H4 (cell line): ENCODE data around the gene TALDO1. TPM values are rescaled to one million over a fixed set of nuclear protein-coding genes. Genes with fewer than 3 reads are reported as not detected.
A peak's percentile ranks its signal among the peaks of the same experiment; 100 is the strongest.

Experiments used
- DNase-seq: peaks from one replicate; pipeline ENCODE4 v3.0.0-alpha.2; 2015; ENCODE audit warnings: low spot score
- total RNA-seq: library from RNA; depleted of rRNA; stranded (reverse); fragments of >200 nt; shearing (Covaris generic); gene quantifications from 2 replicates; pipeline ENCODE4 v1.2.3, GENCODE V29; 2014; rRNA removed

The TALDO1 gene
- 600 and 603 TPM in 2 replicates for total RNA-seq

DNA sequence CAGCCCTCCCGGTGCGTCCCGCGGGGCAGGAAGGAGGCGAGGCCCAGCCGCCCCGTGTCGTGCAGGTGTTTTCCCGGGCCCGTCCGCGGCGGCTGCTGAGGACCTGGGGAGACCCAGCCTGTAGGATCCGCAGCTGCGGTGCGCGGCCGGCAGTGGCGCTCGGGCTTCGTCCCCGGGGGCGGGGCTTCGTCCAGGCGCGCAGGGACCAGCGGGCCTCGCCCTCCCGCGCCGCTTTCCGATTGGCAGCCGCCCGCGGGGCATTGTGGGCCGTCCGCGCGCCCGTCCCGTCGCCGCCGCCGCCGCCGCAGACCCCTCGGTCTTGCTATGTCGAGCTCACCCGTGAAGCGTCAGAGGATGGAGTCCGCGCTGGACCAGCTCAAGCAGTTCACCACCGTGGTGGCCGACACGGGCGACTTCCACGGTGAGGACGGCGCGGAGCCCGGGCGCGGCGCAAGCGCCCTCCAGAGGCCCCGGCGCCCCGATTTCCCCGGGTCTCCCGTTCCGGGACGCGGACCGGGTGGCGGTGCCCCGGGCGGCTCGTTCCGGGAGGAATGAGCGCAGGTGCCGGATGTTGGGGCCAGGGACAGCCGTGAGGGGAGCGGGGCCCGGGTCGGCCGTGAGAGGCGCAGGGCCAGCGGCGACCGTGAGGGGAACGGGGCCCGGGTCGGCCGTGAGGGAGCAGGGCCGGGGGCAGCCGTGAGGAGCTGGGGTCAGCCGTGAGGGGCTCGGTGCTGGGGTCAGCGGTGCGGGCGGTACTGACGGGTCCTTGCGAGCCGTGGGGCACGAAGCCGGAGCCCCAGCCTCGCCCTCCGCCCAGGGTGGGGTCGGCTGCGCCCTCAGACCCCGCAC, at the start of gene TALDO1:
Gene TALDO1 (plus strand): TSS at position 307 of the 849 bp plus-strand sequence. CDS start 18 bp downstream, at position 325.
- peak; percentile 87 for DNase-seq

DNA sequence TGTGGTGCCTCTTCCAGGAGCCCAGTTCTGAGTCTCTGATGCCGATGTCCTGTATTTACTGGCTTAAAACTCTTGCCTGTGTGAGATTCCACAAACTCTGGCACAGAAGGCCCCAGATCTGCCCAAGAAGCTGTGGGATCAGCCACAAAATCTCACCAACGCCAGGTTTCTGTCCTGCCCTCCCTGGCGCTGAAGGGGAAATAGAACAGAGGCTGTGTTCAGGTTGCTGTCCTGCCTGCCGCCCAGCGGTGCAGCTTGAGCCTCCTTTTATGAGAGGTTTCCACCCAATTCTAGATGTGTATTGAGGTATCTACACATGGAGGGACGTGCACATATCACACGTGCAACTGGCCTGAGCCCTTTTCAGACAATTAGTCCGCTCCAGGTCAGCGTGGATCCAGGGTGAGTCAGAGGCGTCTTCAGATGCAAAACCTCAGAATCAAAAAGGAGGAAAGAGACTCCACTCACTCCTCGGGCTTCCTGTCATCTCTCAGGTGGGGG, 49.4 kb upstream of the TALDO1 start:
- no peak for DNase-seq

DNA sequence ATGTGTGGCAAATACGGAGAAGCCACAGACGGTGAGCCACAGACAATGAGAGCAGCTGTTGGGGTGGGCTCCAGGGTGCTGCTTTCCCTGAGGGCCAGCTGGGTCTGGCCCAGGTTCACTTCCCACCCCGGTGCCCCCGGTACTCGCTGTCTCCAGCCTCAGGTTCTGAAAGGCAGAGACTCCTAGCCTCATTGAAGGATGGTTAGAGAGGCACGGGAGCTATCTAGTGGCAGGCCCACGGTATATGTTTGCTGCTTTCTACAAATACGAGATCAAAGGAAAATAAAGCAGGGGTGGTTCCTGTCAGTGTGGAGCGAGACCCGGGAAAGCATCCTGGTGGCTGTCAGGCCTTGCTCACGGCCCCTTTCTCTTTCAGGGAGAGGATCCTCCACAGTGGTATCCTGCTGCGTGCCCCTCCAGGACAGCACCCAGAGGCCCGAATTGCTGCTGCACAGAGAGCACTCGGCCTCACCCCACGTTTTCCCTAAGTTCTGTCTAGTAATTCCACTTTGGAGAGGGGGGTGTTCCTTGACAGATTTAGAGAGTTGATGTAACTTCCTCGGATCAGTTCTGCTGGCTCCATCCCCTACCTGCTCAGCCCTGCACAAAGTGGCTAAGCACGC, 48.7 kb upstream of the TALDO1 start:
- DNase-seq, result no peak

DNA sequence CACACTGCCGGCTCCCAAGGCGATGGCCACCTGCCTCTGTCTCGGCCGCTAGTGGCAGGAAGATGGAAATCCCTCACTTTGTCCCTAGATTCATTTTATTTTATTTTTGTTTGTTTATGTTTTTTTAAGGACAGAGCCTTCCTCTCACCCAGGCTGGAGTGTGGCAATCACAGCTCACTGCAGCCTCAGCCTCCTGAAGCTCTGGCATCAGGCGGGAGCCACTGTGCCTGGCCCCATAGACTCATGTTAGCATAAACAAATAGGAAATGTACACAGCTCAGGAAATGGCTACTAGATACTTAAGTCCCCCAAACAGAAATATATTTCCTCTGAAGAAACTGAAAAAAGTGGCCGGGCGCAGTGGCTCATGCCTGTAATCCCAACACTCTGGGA, 48.2 kb upstream of the TALDO1 start:
- DNase-seq, result no peak

DNA sequence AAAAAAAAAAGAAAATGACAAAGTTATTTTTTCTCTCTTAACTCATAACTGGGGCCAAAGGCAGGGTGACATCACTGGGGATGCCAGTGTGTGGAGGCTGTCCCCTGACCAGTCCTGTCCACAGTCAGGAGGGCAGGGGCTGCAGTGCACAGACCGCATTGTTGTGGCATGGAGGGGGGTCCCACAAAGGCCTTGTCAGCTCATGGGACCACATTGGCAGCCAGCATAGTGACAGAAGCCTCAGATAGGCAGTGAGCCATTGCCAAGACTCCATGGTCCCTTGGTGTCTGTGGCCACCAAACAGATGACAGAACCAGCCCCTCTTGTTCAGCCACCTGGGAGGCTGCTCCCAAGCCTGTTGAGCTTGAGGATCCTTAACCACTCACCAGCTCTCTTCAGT, 47.5 kb upstream of the TALDO1 start:
- DNase-seq, result no peak

DNA sequence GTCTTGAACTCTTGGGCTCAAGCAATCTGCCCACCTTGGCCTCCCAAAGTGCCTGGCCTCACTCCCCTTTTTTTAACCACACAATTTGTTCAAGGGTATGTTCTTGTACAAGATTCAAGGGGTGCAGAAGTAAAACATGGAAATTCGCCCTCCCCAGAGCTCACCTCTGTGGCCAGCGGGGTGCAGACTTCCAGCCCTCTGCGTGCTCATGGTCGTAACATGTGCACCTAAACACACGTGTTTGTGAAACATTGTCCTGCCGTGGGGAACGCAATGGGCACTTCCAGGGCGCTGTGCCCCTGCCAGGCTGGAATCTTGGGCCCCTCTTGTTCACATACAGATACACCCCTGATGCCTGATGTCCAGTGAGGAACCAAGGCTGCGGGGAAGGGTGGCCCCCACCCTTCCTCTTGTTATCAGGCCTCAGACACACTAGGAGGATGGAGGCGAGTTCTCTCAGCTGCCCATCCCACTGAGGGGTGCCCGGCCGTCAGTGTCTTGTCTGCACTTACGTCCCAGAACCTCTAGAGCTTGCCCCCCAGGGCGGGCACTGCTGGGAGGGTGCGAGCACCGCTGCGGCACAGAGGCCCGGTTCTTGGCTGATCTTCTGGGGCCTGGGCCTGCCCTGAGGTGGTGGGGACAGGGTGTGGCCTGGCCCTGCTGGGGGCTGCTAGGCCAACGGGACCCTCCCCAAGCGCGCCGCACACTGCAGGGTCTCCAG, 45.4 kb upstream of the TALDO1 start:
- no peak for DNase-seq

DNA sequence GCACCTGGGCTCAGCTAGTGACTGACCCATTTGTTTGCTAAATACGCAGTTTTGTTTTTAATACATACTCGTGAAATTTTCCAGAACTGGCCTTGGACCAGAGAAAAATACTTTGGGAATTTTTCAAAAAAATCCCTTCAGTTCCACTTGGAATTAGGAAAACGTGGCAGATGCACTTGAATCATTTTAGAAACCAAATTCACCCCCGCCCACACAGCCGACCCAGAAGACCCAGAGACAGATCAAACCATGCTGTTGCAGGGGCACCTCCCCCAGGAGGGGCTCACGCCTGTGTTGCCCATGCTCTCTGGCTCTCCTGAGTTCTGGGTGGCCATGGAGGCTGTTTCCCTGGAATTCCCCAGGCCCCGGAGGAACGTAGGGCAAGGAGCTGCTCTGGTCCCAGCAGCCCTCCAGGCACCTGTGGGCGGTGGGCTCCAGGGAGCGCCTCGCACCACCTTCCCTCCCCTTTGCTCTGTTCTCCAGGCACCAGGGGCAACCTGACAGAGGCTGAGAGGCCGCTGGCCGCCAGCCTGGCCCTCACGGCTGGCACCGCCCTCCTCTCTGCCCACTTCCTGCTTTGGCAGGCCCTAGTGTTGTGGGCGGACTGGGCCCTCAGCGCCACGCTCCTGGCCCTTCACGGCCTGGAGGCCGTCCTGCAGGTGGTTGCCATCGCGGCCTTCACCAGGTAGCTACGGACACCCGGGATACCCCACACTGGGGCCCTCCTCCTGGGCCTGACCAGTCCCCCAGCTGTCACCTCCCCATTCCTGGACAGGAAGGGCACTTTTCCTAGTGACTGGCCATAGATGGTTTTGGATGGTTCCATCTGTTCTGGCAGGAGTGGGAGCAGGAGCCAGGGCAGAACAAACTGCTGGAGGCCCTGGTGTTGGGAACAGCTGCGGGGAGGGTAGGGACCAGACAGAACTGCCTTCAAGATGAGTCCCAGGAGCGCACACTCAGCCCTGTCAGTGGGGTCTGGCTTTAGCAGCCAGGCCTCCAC, 44.5 kb upstream of the TALDO1 start:
- DNase-seq, result peak; percentile 59

DNA sequence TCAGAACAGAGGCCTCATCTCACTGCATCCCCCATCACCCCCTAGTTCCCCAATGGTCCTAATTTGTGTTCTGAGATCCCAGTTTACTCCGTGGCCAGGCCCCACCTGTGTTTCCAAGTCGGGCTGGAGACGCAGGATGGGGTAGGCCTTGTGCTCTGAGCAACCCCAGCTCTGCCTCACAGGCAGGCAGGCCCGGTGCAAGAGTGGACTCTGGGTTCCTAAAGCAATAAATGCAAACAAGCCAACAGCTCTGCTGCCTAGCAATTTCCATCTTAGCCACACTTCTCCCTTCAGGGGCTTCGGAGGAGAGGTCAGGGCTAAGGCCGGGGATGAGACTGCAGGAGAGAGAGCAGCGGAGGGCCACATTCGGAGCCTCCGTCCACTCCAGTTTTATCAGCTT, 43.8 kb upstream of the TALDO1 start:
- no peak for DNase-seq

DNA sequence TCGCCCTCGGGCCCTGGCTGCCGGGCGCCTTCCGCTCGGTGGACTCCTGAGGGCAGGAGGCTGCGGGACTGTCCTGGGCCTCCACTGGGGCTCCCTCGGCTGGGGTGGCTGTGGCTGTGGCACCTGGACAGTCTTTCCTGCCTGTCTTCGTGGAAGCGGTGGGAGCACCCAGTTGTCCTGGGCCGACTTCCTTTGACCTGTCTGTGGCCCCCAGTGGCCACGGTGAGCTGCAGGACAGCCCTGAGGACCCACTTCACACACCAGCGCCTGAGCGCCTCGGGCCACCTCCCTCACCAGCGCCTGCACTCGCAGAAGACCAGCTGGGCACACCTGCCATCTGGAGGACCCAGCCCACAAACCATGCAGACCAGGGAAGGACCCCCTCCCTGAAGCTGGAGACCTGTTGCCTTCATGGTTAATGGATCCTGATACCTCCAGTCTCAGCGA, 43.0 kb upstream of the TALDO1 start:
- DNase-seq, result no peak

DNA sequence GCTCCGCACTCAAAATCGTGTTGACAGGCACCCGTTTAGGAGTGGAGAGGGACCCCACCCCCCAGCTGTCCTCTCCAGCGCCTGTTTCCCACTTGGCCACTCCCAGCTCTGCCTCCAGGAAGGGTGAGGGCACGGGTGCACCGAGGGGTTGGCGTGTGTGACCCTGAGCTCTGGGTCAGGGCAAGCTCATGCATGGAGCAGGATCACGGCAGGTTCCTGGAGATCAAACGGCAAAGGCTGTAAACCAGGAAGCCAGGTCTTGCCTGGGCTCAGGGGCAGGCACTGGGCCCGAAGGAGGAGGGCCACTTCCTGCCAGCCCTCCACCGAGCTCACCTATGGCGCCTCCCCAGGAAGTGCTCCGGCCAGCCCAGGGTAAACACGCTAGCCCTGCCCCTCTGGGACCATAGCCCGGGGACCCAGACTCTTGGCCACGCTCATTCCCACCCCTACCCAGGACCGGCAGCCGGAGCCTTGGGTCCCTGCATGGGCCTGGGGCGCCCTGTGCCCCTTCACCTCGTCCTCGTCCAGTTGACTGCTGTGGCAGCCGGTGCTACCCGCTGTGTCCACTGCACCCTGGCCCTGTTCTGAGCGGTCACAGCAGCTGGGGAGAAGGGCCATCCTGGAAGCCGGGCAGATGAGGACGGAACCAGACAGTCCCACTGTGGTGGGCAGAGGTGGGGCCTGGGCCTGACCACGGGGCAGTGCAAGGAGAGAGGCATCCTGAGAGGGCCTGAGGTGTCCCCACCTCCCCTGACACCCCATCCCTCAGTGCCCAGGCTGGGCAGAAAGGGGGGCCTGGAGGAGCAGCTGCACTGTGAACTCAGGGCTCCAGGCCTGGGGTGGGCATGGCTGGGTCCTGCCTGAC, 42.3 kb upstream of the TALDO1 start:
- DNase-seq, result no peak

DNA sequence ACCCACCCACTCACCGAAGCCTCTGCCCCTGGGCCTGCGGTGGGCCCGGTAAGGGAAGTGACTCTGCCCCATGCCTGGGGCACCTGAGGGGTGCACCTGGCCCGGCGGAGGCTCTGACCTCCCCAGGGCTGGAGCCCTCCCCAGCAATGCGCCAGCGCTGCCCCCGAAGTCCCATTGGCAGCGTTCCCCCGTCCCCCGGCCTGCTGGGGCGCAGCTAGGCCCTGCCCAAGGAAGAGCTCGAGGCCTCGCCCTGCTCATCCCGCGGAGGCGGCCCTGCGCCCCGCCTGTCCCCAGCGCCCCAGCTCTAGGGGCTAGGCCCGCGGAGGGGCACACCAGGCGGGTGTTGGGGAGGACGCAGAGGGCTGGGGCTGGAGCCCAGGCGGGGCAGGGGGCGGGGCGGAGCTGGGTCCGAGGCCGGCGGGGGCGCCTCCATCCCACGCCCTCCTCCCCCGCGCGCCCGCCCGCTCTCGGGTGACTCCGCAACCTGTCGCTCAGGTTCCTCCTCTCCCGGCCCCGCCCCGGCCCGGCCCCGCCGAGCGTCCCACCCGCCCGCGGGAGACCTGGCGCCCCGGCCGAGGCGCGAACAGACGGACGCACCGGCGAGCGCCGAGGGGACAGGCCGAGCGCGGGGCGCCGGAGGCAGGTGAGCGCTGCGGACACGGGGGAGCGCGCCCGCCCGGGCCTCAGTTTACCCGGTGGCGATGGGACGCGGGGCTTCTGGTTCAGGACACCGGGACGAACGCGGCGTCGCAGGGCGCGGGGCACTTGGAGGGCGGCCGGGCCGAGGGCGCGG, 41.4 kb upstream of the TALDO1 start, which contains the start of gene EPS8L2:
Gene EPS8L2 (plus strand): TSS at position 586 of the 793 bp plus-strand sequence. CDS start 3,177 bp downstream, outside the sequence.
- DNase-seq, result no peak

DNA sequence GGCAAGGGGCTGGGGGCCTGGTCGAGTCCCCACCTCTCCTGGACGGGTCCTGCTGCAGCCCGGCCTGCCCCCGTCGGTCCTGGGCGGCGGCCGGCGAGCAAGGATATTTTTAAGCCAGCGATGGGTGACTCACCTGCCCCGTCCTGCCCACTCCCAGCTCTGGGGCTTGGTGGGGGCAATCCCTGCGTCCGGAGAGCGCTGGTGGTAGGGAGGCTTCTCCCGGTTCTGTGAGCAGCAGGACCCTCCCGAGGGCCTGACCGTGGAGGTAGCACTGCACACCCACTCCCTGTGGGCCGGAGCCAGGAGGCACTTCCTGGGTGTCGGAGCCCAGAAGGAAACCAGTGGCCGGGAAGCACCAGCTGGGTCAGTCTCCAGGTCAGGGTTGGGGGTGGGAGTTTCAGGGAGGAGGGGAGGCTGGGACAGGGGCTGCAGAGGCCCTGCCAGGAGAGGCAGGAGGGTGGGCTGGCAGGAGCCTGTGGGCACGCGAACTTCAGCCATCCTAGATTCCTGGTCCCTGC, 40.8 kb upstream of the TALDO1 start:
- DNase-seq, result no peak

DNA sequence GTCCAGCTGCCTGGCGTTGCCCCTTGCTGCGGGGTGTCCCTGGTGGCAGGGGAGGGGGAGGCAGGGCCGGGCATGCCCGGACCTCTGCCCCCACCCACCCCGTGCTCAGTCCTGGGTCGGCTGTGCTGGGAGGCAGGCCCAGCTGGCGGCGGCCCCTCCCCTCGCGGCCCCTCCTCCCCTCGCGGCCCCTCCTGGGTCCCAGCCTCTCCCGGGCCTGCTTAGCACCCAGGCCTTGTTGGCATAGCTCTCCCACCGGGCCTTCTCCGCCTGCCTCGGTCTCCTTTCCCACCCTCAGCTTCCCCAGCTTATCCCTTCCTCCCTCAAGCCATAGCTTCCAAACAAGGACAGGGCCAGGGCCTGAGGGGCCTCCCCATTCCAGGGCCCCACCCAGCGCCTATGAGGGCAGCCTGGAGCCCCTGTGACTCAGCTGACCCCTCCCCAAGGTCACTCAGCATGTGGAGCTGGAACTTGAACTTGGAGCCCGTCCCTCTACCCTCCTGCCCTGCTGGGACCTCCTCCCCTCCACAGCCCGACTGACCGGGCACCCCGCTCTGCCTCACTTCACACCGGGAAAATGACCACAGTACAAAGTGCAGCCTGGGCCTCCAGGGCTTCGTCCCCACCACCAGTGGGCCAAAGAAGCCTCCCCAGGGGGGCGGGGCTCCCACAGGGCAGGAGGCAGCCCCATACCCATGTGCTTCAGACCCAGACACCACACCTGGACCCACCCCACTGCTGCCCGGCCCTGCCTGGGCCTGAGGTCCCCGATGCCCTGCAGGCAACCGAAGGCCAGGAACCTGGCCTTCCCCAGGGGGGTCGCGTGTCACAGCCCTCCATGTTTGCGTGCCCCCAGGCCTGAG, 40.1 kb upstream of the TALDO1 start:
- no peak for DNase-seq

DNA sequence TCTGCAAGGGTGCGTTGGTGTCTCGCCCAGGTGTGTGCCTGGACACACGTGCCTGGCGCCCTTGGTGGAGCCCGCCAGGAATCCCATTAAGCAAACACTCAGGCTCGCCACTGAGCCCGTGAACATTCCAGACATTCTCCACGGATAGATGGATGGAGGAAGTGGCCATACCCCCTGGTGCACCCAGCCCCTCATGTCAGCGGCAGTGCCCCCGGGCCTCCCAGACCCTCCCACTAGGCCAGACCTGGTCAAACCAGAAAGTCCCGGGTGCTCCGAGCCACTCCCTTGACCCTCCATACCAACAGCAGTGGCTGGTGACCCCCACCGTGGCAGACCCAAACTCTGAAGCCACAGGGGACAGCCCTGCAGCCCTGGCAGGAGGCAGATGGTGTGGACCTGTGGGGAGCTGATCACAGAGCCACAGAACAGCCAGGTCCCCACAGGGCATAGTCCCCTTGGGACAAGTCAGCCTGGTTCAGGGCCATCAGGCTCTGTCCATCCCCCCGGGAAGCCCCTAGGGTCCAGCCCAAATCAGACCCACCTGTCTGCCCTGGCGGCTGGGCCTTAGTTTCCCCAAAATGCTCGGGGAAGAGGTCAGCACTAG, 39.3 kb upstream of the TALDO1 start:
- DNase-seq, result no peak

DNA sequence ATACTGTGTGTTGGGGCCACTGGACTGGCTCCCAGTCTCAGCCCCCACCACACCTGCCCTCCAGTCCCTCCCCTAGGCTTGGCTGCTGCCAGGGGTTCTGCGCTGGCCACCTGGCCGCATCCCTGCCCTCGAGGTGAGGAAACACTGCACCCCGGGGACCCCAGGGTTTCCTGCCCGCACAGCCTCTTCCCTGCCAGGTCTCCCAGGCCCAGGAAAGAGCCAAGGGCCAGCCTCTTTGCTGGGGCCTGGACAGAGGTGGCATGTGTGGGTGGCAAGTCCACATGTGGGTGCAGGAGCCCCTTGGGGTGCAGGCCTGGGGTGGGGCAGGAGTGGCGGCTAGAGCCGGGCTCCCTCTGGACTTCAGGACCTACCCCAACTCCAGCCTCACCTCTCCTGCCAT, 38.8 kb upstream of the TALDO1 start:
- DNase-seq, result no peak

DNA sequence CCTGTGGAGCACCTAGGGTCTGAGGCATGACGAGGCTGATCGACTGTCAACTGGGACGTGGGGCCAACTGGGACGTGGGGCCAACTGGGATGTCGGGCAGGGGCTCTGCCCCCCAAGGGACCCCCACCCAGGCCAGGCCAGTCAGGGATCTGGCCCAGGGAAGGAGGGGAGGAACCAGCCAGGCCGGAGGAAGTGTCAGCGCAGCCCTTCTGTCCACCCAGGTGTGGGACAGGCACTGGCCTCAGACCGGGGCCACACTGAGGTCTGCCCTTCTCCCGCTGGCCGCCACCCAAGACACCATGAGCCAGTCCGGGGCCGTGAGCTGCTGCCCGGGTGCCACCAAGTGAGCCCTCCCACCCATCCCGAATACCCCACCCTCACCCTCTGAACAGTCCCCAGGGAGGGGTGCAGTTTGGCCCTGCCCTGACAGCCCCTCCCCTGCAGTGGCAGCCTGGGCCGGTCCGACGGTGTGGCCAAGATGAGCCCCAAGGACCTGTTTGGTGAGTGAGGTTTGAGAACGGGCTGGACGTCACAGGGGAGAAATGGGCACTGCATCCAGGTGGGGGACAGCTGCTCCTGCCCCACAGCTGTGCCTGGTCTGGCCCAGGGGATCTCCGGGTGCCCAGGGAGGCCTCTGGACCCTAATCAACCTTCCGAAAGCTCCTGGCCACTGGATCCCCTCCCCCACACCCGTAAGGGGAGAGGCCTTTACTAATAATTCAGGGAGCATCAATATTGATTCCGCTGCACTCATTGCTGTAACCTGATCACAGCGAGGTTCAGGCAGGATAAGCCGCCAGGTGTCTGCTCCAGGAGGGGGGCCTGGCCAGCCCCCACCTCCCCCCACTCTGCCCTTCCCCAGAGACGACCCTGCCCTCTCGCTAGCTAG, 37.9 kb upstream of the TALDO1 start:
- DNase-seq, result no peak
